Measurements from ENCODE around the gene LIMA1.
"Not testable (repeated sequence)": the region's sequence is repeated elsewhere in the genome, so short reads cannot be mapped to it uniquely, and the experiment has no call there.

- not testable (repeated sequence) for TF ChIP-seq CTCF (IDR thresholded peaks at IDR 0.05 in 2 of 3, conservative IDR thresholded peaks at IDR 0.05 in 1 of 3; ENCODE audit: insufficient read depth in 2 of 3, low read depth in 1 of 3, low read length in 3 of 3); JUND (IDR thresholded peaks at IDR 0.05; ENCODE audit: borderline replicate concordance, low read depth, low read length); JUND (tag; IDR thresholded peaks at IDR 0.05; ENCODE audit: borderline replicate concordance, low read depth, low read length); STAT5B (CRISPR knock-in tag; IDR thresholded peaks at IDR 0.05); ZBTB49 (CRISPR knock-in tag; IDR thresholded peaks at IDR 0.05; ENCODE audit: borderline replicate concordance); ATF6 (CRISPR knock-in tag; IDR thresholded peaks at IDR 0.05); IRF1 (CRISPR knock-in tag; IDR thresholded peaks at IDR 0.05; ENCODE audit: borderline replicate concordance)
These were observed 64.3 kb downstream of the LIMA1 start for GRCh38 chr12:50219001-50219400.
